GM18870 (cell line): ENCODE data around the gene CLCN5.

ENCODE experiments used
- ATAC-seq: cut with Tn5 transposase; IDR thresholded peaks from one replicate; pipeline ENCODE4 v1.9.1; 2021; ENCODE audit warnings: moderate library complexity; ENCODE audit not compliant: unreplicated experiment

The CLCN5 gene

GRCh38 chrX:49932791-49933190 is 10.4 kb downstream of the CLCN5 start:
- ATAC-seq: no peak

DNA sequence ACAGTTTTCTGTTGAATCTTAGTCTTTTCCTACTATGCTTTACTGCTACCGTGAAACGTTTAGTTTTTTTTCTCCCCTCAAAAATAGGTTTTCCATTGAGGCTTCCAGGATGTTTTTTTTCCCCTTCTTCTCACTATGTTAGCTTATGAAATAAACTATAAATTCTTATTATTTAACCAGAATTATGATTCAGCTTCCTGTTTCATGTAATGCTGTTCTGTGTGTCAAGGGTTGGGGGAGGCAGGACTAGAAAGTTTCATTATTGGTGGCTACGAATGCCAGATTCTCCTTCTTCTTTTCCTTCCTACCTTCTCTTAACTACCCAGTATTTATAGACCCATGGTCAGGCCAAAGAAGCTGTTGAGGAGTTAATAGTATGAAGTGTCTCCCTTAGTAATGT is 11.8 kb downstream of the CLCN5 start:
- ATAC-seq: no peak

- ATAC-seq: no peak
These were observed 12.3 kb downstream of the CLCN5 start for GRCh38 chrX:49934729-49935128.

DNA sequence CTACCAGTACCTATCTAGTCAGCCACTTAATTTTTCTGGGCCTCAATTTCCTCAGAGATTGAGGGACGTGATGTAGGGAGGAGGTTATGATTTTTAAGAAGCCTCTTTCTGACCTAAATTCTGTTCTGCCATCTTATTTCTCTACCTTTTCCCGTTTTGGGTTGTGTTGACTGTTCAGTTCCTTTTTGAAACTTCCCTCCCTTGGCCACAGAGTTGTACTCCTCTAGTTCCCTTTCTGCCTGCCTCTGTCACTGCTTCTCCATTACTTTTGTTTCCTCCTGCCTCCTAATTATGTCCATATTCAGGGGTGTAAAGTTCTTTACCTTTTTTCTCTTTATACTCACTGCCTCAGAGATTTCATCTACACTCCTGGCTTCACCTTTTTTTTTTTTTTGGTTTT is 25.4 kb downstream of the CLCN5 start:
- no peak for ATAC-seq

GRCh38 chrX:49949961-49950360 is 27.6 kb downstream of the CLCN5 start:
- ATAC-seq: no peak

- no peak for ATAC-seq
These were observed 29.3 kb downstream of the CLCN5 start for GRCh38 chrX:49951524-49952193.

- no peak for ATAC-seq
These were observed 33.9 kb downstream of the CLCN5 start for GRCh38 chrX:49956313-49956712.

GRCh38 chrX:49958727-49959485 is 36.5 kb downstream of the CLCN5 start:
- no peak for ATAC-seq

- ATAC-seq: no peak
These were observed 37.2 kb downstream of the CLCN5 start for GRCh38 chrX:49959602-49960001.

DNA sequence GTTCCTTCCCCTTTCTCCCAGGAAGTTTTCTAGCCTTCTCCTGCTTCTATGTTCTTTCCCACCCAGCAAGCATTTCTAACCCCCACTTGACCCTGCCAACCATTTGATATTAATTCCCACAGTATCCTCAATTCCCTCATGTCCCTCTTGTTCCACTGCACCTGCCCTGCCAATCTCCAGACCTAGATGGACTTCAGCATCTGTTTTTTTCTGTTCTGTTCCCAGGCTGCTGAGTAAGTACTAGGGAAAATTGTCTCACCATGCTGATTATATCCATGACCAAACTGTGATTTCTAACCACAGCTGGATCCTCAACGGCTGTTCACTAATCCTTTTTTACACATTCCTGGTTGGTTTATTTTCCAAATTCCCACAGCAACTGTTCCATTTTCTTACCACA is 37.7 kb downstream of the CLCN5 start:
- no peak for ATAC-seq

- ATAC-seq: no peak
These were observed 48.3 kb downstream of the CLCN5 start for GRCh38 chrX:49970674-49971073.

- ATAC-seq: no peak
These were observed 50.0 kb downstream of the CLCN5 start for GRCh38 chrX:49972328-49972860.

DNA sequence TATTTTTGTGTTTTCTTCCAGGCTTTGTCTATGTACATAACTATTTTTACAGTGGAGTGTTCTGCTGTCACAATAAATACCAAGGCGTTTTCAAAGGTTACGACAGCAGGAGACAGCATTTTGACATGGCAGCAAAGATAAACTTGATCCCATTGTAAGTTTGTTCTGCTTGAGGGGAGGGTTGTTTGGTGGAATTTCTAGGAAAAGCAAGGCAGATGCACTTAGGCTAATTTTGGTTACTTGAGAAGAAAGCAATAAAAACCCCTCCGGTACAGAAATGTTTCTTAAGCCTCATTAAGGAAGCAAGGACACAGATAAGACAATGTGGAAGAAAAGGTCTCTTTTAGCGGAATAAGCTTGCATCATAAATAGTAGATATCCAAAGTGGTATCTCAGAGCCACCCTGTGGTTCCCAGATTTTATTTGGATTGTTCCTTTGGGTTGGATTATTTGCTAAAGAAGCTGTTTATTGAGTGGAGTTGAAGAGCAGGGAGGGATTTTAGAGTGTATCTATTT is 54.3 kb downstream of the CLCN5 start:
- ATAC-seq: no peak

GRCh38 chrX:49977319-49978090 is 55.1 kb downstream of the CLCN5 start:
- no peak for ATAC-seq

GRCh38 chrX:49978176-49978575 is 55.8 kb downstream of the CLCN5 start:
- ATAC-seq: no peak

- ATAC-seq: no peak
These were observed 63.7 kb downstream of the CLCN5 start for GRCh38 chrX:49986058-49986457.

- ATAC-seq: no peak
These were observed 65.3 kb downstream of the CLCN5 start for GRCh38 chrX:49987651-49988050.

GRCh38 chrX:49988143-49988542 is 65.7 kb downstream of the CLCN5 start:
- ATAC-seq: no peak

DNA sequence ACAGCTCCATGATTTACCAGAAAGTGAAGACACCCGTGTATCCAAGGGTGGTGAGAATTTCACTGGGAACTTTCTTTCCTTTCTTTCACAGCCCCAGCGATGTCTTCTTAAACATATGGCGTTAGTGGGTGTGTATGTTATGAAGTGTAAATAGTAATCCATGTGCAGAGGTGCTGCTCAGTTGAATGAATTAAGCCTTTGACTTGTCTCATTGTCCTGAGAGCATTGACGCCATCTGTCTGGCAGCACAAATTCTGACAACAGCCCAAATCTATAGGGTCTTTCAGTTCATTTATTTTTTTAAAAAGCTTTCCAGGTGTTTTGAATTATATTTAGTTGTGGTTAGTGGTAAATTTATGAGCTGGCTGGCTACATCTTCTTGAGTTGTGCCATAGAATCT is 69.4 kb downstream of the CLCN5 start:
- ATAC-seq: no peak

DNA sequence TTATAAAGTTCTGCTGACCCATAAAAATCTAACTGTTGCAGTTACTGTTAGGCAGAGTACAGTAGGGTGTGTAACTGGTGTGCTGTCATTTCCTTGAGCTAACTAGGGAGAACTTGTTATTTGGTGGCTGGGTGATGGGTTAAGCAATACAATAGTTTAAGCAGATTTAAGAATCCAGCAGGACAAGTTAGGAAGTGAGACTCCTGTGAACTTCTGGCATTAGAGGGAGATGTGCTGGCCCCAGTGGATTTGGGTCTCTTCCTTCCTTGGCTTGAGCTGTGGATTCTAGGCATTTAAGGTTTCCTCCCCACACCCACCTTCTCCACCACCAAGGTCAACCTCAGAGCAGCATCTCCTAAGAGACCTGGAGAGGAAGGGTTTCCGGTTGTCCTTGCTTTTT is 70.5 kb downstream of the CLCN5 start:
- no peak for ATAC-seq

GRCh38 chrX:49993661-49994060 is 71.3 kb downstream of the CLCN5 start:
- ATAC-seq: no peak
